ENCODE measurements around the gene SQOR. TPM values are rescaled to one million over a fixed set of nuclear protein-coding genes. Genes with fewer than 3 reads are reported as not detected.
"Not testable (repeated sequence)": the region's sequence is repeated elsewhere in the genome, so short reads cannot be mapped to it uniquely, and the experiment has no call there.

SQOR gene
- total RNA-seq, 4 donors from 2014 or later, result 33.2 to 46.8 (median 39.9) TPM

GRCh38 chr15:45646220-45646619 lies 11.4 kb downstream of the SQOR start:
- H3K27ac ChIP-seq, result no peak overlapping the region
- no peaks in the 10 kb centered on the region for H3K36me3 ChIP-seq
- no peak overlapping the region for H3K4me3 ChIP-seq
- H3K4me1 ChIP-seq, result peaks cover 51% of the 10 kb centered on the region
- WGBS, result 85% methylated on average over 3 of the region's 3 CpGs
- no peak for TF ChIP-seq EP300 (IDR thresholded peaks at IDR 0.05)
- no peak for TF ChIP-seq CTCF (IDR thresholded peaks at IDR 0.05)
- no peak for TF ChIP-seq POLR2AphosphoS5 (IDR thresholded peaks at IDR 0.05)
- no peak for TF ChIP-seq POLR2A (IDR thresholded peaks at IDR 0.05)
- no peak for DNase-seq (ENCODE audit: low spot score in 2 of 2)
- no peaks in the 10 kb centered on the region for H3K27me3 ChIP-seq
- no peaks in the 10 kb centered on the region for H3K9me3 ChIP-seq

GRCh38 chr15:45647828-45648227 lies 13.0 kb downstream of the SQOR start:
- Histone ChIP-seq H3K4me3 (no peak overlapping the region), H3K9me3 (no peaks in the 10 kb centered on the region), H3K4me1 (peaks cover 35% of the 10 kb centered on the region), H3K27ac (no peak overlapping the region), H3K27me3 (no peaks in the 10 kb centered on the region), H3K36me3 (no peaks in the 10 kb centered on the region)
- over 99% methylated on average over 6 of the region's 6 CpGs for WGBS
- TF ChIP-seq POLR2A (IDR thresholded peaks at IDR 0.05) (no peak), EP300 (IDR thresholded peaks at IDR 0.05) (no peak), CTCF (IDR thresholded peaks at IDR 0.05) (no peak), POLR2AphosphoS5 (IDR thresholded peaks at IDR 0.05) (no peak)
- DNase-seq (ENCODE audit: low spot score in 2 of 2), result no peak

GRCh38 chr15:45648521-45649200 lies 13.8 kb downstream of the SQOR start:
- 54% methylated on average over 4 of the region's 4 CpGs for WGBS
- no peak for DNase-seq (ENCODE audit: low spot score in 2 of 2)
- TF ChIP-seq POLR2AphosphoS5 (IDR thresholded peaks at IDR 0.05) (no peak), POLR2A (IDR thresholded peaks at IDR 0.05) (no peak), EP300 (IDR thresholded peaks at IDR 0.05) (no peak), CTCF (IDR thresholded peaks at IDR 0.05) (no peak)
- Histone ChIP-seq H3K27ac (no peak overlapping the region), H3K4me1 (peaks cover 27% of the 10 kb centered on the region), H3K27me3 (no peaks in the 10 kb centered on the region), H3K9me3 (no peaks in the 10 kb centered on the region), H3K36me3 (no peaks in the 10 kb centered on the region), H3K4me3 (no peak overlapping the region)

- not testable (repeated sequence) for H3K4me3 ChIP-seq; H3K27me3 ChIP-seq; DNase-seq (ENCODE audit: low spot score in 2 of 2); H3K9me3 ChIP-seq; H3K27ac ChIP-seq; H3K36me3 ChIP-seq
- H3K4me1 ChIP-seq, result peaks cover 21% of the 10 kb centered on the region
- 86% methylated on average over 11 of the region's 11 CpGs for WGBS
These were observed 15.2 kb downstream of the SQOR start for GRCh38 chr15:45650007-45650406.

- DNase-seq (ENCODE audit: low spot score in 2 of 2), result no peak
- TF ChIP-seq CTCF (IDR thresholded peaks at IDR 0.05) (no peak), POLR2A (IDR thresholded peaks at IDR 0.05) (no peak), EP300 (IDR thresholded peaks at IDR 0.05) (no peak)
- no peaks in the 10 kb centered on the region for H3K9me3 ChIP-seq
- no peak overlapping the region for H3K27ac ChIP-seq
- H3K27me3 ChIP-seq, result no peaks in the 10 kb centered on the region
- H3K4me1 ChIP-seq, result peaks cover 11% of the 10 kb centered on the region
- WGBS, result 93% methylated on average over 9 of the region's 35 CpGs
- H3K36me3 ChIP-seq, result no peaks in the 10 kb centered on the region
- H3K4me3 ChIP-seq, result no peak overlapping the region
These were observed 16.2 kb downstream of the SQOR start for GRCh38 chr15:45650889-45651525.

Measured in suprapubic skin (tissue), 4 donors.